ENCODE measurements around the gene GGA3.

GGA3 gene

DNA sequence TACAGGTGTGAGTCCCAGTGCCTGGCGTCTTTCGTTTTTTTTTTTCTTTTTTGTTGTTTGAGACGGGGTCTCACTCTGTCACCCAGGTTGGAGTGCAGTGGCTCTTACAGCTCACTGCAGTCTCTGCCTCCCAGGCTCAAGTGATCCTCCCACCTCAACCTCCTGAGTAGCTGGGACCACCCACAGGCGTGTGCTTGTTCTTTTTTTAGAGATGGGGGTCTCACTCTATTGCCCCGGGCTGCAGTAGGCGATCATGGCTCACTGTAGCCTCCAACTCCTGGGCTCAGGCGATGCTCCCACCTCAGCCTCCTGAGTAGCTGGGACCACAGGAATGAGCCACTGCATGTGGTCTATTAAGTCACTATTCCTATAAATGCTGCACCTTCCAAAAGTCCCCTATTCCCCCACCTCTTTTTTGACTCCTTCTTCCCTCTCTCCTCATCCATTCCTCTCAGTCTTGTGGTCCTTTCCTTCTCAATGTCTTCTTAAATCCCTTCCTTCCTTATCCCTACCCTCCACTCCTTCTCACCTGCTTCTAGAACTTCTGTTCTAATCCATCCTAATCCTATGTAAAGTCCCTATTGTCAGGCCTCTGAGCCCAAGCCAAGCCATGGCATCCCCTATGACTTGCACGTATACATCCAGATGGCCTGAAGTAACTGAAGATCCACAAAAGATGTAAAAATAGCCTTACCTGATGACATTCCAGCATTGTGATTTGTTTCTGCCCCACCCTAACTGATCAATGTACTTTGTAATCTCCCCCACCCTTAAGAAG is 9.2 kb downstream of the GGA3 start:
- DNase-seq (ENCODE audit: low read depth, low spot score) = no peak
- CTCF ChIA-PET = interaction anchor here (1.2 to 6.1 kb wide), 3 partner anchors 13 to 160 kb away, joined by 4 to 73 read pairs (median 43); partner anchors contain the start of gene MIF4GD
- POLR2A ChIA-PET = interaction anchor here (0.7 kb wide), 1 partner anchor 186 kb away, joined by 3 read pairs; no protein-coding TSS in a partner anchor
- no peak overlapping the region for H3K4me3 ChIP-seq (ENCODE audit: low read depth, low read length)
- no peak for TF ChIP-seq CTCF (IDR thresholded peaks at IDR 0.05; ENCODE audit: insufficient read depth, low read length, missing control alignments)

- no peak overlapping the region; the same call in 1 of the 2 replicates for H3K4me3 ChIP-seq (ENCODE audit: low read depth, low read length)
- no peak for DNase-seq (ENCODE audit: low read depth, low spot score)
- POLR2A ChIA-PET = interaction anchor here (0.8 kb wide), 2 partner anchors 10 to 19 kb away, joined by 3 read pairs; no protein-coding TSS in a partner anchor
- CTCF ChIA-PET = interaction anchor here (0.7 to 6.1 kb wide), 8 partner anchors 10 to 504 kb away, joined by 3 to 73 read pairs (median 7); partner anchors contain the start of gene MIF4GD
- TF ChIP-seq CTCF (IDR thresholded peaks at IDR 0.05; ENCODE audit: insufficient read depth, low read length, missing control alignments) = no peak
These were observed 11.4 kb downstream of the GGA3 start for GRCh38 chr17:75250009-75250471.

GRCh38 chr17:75249564-75249963 is 11.8 kb downstream of the GGA3 start:
- ChIA-PET CTCF (interaction anchor here (0.7 to 6.1 kb wide), 9 partner anchors 10 to 504 kb away, joined by 3 to 73 read pairs (median 6); partner anchors contain the start of gene MIF4GD), POLR2A (interaction anchor here (0.8 kb wide), 2 partner anchors 10 to 19 kb away, joined by 3 read pairs; no protein-coding TSS in a partner anchor)
- TF ChIP-seq CTCF (IDR thresholded peaks at IDR 0.05; ENCODE audit: insufficient read depth, low read length, missing control alignments) = no peak
- DNase-seq (ENCODE audit: low read depth, low spot score) = no peak
- H3K4me3 ChIP-seq (ENCODE audit: low read depth, low read length) = no peak overlapping the region

- H3K4me3 ChIP-seq (ENCODE audit: low read depth, low read length) = no peak overlapping the region
- no peak for DNase-seq (ENCODE audit: low read depth, low spot score)
- no peak for TF ChIP-seq CTCF (IDR thresholded peaks at IDR 0.05; ENCODE audit: insufficient read depth, low read length, missing control alignments)
- CTCF ChIA-PET = interaction anchor here (1.1 to 6.1 kb wide), 6 partner anchors 7 to 187 kb away, joined by 3 to 73 read pairs (median 6); partner anchors contain the start of gene MIF4GD
- POLR2A ChIA-PET = no interaction called here
These were observed 15.0 kb downstream of the GGA3 start for GRCh38 chr17:75246404-75246803.

DNA sequence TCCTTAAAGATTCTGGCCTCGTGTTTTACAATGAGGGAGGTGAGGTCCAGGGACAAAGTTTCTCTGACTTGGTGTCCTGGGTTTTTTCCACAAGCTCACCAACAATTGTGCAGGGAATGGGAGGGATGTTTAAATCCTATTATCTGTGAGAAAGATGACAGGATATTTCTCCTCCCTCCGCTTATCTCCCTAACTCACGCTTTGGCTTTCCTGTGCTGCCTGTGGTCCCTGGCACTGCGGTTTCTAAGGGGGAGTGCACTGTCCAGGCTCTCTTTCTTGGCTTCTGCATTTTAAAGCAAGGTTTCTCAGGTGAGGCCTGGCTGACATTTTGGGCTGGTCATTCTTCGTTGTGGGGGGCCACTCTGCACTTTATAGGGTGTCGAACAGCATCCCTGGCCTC is 16.4 kb downstream of the GGA3 start:
- POLR2A ChIA-PET = no interaction called here
- H3K4me3 ChIP-seq (ENCODE audit: low read depth, low read length) = no peak overlapping the region
- DNase-seq (ENCODE audit: low read depth, low spot score) = no peak
- CTCF ChIA-PET = interaction anchor here (1.2 to 1.3 kb wide), 2 partner anchors 12 to 26 kb away, joined by 3 to 7 read pairs; partner anchors contain the start of gene MIF4GD
- no peak for TF ChIP-seq CTCF (IDR thresholded peaks at IDR 0.05; ENCODE audit: insufficient read depth, low read length, missing control alignments)
